Stimulated activated CD4-positive, alpha-beta T cell treated with anti-CD3 and anti-CD28 coated beads, Interleukin-15, amount 100 ng/mL, for 1 hour (primary cell): Measurements from ENCODE around the gene ZNF548.
A peak's percentile ranks its signal among the peaks of the same experiment; 100 is the strongest.
"Not testable (repeated sequence)": the region's sequence is repeated elsewhere in the genome, so short reads cannot be mapped to it uniquely, and the experiment has no call there.

ENCODE experiments used
- DNase-seq, 2 donors: peaks; one replicate each; pipeline ENCODE4 v3.0.0-alpha.2; 2020; ENCODE audit warnings: low read depth in 1 of 2, low spot score in 1 of 2

The ZNF548 gene

GRCh38 chr19:57389730-57390598 is at the start of gene ZNF548:
Gene ZNF548 (plus strand): TSS chr19:57389854. CDS start chr19:57390100, 246 bp downstream.
- peak; percentile 93 to 94 for DNase-seq

GRCh38 chr19:57342582-57342981 is 47.1 kb upstream of the ZNF548 start:
- no peak for DNase-seq

DNA sequence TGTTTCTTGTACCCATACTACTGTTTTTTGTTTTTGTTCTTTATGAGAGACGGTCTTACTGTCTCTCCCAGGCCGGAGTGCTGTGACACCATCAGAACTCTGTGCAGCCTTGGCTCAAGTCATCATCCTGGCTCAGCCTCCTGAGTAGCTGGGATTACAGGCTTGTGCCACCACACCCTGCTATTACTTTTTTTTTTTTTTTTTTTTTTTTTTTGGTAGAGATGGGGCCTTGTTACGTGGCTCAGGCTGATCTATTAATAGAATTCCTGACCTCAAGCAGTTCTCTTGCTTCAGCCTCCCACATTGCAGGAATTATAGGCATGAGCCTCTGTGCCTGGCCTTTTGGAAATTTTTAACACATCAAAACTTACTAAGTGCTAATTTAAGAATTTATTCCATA is 41.5 kb upstream of the ZNF548 start:
- DNase-seq = no peak

- peak; percentile 63 to 65 for DNase-seq
Measured at GRCh38 chr19:57350877-57351805, 38.5 kb upstream of the ZNF548 start, which contains the start of gene ZNF304. Gene ZNF304 (plus strand): TSS chr19:57351271. CDS start chr19:57351665, 394 bp downstream.

GRCh38 chr19:57351867-57352266 is 37.8 kb upstream of the ZNF548 start:
- DNase-seq = no peak

- DNase-seq = no peak
Measured at GRCh38 chr19:57355916-57356315, 33.7 kb upstream of the ZNF548 start.

DNA sequence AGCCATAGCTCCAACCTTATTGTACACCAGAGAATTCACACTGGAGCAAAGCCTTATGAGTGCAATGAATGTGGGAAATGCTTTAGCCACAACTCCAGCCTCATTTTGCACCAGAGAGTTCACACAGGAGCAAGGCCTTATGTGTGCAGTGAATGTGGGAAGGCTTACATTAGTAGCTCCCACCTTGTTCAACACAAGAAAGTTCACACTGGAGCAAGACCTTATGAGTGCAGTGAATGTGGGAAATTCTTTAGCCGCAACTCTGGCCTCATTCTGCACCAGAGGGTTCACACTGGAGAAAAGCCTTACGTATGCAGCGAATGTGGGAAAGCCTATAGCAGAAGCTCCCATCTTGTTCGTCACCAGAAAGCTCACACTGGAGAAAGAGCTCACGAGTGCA is 32.2 kb upstream of the ZNF548 start:
- no peak for DNase-seq

DNA sequence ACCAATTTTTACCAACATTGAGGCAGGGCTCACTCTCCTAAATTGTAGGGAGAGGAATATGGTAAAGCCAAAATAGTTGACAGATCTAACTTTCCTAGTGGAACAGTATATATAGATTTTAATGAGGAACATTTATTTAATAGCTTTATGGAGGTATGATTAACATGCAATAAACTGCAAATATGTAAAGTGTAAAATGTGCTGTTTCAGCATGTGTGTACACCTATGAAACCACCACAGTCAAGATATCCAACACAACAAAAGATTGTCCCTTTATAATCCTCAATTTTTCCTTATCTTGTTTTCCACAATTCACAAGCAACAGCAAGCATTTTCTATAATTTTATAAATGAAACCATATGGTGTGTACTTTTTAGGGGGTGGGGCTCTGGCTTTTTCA is 30.4 kb upstream of the ZNF548 start:
- no peak for DNase-seq

DNA sequence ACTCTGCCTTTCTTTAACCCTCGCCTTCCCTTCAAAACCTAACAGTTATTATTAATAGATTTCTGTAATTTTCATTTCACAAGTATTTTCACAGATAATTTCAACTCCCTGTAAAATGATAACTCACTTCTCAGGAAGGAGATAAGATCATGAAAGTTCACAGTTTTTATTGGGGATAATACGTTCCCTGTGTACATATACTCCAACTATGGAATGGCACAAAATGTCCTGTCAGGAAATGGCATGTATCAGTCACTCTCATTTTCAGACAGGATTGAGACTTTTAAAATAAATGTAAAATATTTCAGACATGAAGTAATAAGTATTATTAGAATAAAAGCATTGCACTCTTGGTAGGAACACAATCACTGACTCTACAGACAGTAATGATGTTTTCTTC is 27.2 kb upstream of the ZNF548 start:
- DNase-seq = no peak

DNA sequence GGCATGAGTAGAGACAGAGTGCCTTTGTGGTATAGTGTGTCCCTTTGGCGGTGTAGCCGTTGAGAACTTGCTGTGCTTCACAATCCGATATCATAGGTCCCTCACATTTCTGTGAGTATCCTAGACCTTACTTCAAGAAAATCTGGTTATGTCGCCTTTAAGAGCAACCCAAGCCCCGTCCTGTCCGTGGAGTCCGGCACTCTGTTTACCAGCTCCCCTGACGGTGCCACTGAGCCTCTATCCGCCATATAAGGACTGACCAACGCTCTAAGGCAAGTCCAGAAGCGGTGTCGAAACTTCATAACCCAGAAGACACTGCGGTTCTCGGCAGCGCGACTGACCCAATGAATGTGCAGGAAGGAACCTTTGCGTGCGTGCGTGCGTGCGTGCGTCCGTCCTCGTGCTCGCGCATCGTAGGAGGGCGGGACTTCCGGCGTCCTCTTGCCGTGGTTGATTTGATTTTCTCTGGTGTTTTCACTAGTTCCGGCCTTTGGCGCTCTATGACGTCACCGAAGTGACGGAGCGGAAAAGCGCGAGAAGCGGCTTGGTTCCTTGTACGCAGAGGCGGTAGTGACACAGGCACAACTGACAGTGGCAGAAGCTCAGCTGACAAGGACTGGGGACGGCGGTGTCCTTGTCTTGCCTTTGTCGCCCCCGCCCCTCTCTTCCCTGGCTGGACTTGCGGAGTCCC is 26.5 kb upstream of the ZNF548 start, which contains the start of the genes TRAPPC2B and ZNF547:
TRAPPC2B (plus strand) TSS at position 555 of the 691 bp plus-strand sequence. CDS start 1,283 bp downstream, outside the sequence.
ZNF547 (plus strand) TSS at position 555 of the 691 bp plus-strand sequence. CDS start 5,005 bp downstream, outside the sequence.
- peak; percentile 94 to 95 for DNase-seq

- no peak for DNase-seq
Measured at GRCh38 chr19:57363688-57364181, 25.9 kb upstream of the ZNF548 start.

DNA sequence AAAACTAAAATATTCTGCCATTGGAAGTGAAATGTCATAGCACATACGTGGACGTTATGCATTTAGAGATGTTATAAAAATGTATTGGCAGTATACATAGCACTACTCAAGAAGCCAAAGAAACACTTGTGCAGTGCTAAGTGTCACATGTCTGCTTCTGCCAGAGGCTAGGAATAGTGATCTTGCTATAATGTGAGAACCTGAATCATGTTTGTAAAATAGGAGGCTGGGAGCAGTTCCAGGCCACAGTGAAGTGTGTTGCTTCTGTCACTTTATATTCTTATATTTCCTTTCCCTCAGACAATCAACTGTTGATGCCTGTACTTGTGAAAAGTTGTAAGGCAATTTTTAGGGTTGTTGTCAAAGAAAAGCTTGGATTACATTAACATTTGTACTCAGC is 22.9 kb upstream of the ZNF548 start:
- no peak for DNase-seq

DNA sequence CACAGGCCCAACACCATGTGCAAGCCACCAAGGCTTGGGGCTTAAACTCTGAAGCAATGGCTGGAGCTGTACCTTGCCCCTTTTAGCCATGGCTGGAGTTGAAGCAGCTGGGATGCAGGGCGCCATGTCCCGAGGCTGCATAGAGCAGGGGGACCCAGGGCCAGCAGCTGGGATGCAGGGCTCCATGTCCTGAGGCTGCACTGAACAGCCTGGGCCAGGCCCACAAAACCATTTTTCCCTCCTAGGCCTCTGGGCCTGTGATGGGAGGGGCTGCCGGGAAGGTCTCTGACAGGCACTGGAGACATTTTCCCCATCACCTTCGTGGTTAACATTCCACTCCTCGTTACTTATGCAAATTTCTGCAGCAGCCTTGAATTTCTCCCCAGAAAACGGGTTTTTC is 15.5 kb upstream of the ZNF548 start:
- no peak for DNase-seq

GRCh38 chr19:57374647-57375046 is 15.0 kb upstream of the ZNF548 start:
- not testable (repeated sequence) for DNase-seq

DNA sequence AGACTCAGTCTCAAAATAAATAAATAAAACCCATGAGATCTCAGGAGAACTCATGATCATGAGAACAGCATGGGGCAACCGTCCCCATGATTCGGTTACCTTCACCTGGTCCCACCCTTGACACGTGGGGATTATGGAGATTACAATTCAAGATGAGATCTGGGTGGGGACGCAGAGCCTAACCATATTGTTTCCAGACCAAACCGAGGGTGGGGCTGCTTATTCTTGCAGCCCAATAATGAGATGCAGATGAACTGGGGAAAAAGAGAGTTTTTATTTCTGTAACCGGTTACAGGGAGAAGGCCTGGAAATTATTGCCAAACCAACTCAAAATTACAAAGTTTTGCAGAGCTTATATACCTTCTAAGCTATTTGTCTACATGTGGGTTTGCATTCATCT is 13.5 kb upstream of the ZNF548 start:
- DNase-seq = no peak

DNA sequence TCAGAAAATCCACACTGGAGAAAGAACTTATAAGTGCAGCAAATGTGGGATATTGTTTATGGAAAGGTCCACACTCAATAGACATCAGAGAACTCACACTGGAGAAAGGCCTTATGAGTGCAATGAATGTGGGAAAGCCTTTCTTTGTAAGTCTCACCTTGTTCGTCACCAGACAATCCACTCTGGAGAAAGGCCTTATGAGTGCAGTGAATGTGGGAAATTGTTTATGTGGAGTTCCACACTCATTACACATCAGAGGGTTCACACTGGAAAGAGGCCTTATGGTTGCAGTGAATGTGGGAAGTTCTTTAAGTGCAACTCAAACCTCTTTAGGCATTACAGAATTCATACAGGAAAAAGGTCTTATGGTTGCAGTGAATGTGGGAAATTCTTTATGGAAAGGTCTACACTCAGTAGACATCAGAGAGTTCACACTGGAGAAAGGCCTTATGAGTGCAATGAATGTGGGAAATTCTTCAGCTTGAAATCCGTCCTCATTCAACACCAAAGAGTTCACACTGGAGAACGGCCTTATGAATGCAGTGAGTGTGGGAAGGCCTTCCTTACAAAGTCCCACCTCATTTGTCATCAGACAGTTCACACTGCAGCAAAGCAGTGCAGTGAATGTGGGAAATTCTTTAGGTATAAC is 12.0 kb upstream of the ZNF548 start:
- DNase-seq = no peak

DNA sequence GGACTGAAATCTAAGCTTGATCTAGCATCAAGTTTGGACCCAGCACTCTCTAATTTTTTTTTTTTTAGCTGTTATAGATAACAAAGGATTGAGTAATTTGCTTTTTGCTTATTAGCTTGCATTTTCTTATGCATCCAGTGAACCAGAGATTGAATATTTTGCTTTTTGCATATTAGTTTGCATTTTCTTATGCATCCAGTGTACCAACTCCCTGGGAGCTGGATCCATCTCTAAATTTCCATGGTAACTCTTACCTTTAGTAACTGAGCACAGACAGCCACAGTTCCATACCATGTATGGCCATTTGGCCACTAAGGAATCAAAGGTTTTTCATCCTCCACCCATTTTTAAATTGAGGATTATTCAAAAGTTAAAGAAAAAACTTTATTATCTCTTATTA is 8.7 kb upstream of the ZNF548 start:
- DNase-seq = no peak

DNA sequence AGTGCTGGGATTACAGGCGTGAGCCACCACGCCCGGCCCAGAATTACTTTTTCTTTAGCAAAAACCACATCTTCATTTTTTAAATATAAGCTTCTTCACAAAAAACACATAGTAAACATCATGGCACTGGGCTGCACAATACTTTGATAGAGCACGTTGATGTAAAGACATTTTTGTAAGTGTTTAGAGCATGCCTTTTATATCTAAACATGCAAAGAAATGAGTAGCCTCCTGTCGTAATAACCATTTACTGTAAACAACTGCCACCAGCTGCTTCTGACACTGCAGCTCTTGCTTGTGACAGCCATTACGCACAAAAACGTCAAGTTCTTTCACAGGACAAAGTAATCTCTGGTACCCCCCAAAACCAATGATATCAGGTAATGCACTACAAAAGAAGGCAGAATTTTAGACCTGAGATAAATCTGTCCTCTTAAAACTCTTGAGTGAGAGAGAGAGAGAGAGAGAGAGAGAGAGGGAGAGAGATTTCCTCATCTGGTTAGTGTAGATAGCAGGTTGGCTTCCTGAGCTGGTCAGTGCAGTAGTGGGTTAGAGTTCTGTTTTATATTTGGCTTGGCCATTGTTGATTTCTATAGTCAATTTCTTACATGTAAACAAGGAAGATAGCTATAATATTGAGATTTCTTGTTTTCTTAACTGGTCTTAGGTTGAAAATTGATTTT is 6.7 kb upstream of the ZNF548 start:
- DNase-seq = no peak

DNA sequence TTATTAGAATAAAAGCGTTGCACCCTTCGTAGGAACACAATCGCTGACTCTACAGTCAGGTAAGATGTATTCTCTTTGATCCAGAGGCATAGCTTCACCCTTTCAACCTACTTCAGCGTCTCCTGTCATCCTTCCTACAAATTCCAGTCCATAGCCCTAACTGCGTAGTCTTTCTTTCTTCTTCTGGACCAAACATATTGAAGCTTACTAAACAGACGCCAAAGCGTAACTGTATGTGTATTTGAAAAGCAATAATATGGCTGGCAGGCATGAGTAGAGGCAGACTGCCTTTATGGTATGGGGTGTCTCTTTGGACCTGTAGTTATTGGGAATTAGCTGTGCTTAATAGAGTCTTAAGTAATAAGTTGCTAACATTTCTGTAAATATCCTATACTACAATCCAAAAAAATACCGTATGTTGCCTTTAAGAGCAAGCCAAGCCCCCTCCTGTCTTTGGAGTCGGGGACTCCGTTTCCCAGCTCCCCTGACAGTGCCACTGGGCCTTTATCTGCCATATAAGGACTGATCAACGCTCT is 392 bp upstream of the ZNF548 start:
- no peak for DNase-seq
